D721Med (cell line): ENCODE measurements around the gene INHA.

Experiments used
- DNase-seq: peaks from one replicate; pipeline ENCODE4 v3.0.0; 2011; ENCODE audit warnings: low spot score; ENCODE audit not compliant: insufficient read length
- FAIRE-seq: peaks from 2 replicates; lab custom pipeline; 2011; peaks lifted over from hg19 to GRCh38; lab: Jason Lieb, UNC
- TF ChIP-seq, protein P1 (sequence below): IDR thresholded peaks from 2 replicates; pipeline ENCODE4 v1.5.1; 2012; ENCODE audit warnings: mild to moderate bottlenecking, control low read depth; ENCODE audit not compliant: insufficient read depth; ENCODE audit errors: missing control alignments

INHA gene

DNA sequence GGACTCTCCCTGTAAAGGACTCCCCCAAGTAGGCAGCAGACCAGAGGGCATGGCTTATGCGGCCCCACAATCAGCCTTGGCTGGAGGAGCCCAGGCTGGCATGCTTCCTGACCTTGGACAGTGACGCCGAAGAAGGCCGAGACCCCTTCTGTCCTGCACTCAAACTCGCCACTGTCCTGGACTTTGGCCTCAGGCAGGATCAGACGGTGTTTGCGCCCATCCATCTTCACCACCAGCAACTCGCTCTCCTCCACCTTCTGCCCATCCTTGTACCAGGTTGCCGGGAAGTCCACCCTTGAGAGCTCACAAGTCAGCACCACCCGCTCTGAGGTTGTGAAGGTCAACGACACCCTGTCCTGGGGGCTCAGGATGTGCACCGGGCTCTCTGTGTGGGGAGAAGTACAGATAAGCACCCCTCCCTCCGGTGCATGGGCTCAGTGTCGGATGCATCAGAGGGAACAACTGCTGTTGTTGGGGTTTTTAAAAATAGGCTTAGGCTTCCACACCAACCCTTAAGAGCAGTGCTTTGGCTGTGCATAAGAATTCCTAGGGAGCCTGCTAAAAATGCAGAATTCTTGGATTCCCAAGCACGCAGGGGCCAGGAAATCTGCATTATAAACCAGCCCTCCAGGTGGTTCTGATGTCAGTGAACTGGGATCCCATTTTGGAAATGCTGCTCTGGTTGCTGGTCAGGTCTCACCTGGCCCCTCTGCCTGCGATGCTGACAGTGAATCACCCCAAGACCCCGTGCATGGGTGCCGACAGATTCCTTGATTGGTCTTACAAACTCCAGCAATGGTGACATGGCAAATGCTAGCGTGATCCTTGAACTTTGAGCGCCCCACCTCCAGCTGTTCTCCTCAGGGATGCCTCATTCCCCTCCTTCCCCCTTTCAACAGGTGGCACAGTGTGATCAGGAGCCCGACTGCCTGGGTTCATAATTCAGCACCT is 6.7 kb upstream of the INHA start:
- FAIRE-seq (no peak), DNase-seq (peak; percentile 10)
- TF ChIP-seq, protein P1, sequence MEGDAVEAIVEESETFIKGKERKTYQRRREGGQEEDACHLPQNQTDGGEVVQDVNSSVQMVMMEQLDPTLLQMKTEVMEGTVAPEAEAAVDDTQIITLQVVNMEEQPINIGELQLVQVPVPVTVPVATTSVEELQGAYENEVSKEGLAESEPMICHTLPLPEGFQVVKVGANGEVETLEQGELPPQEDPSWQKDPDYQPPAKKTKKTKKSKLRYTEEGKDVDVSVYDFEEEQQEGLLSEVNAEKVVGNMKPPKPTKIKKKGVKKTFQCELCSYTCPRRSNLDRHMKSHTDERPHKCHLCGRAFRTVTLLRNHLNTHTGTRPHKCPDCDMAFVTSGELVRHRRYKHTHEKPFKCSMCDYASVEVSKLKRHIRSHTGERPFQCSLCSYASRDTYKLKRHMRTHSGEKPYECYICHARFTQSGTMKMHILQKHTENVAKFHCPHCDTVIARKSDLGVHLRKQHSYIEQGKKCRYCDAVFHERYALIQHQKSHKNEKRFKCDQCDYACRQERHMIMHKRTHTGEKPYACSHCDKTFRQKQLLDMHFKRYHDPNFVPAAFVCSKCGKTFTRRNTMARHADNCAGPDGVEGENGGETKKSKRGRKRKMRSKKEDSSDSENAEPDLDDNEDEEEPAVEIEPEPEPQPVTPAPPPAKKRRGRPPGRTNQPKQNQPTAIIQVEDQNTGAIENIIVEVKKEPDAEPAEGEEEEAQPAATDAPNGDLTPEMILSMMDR, result no peak

GRCh38 chr2:219566640-219567039 is 5.5 kb upstream of the INHA start:
- no peak for DNase-seq
- FAIRE-seq, result no peak

GRCh38 chr2:219567131-219567530 is 5.0 kb upstream of the INHA start:
- TF ChIP-seq, protein P1, result no peak
- no peak for DNase-seq
- no peak for FAIRE-seq

More at GRCh38 chr2:219566640-219567039, 5.5 kb upstream of the INHA start:
- TF ChIP-seq, protein P1, result no peak

GRCh38 chr2:219567791-219568361 is 4.2 kb upstream of the INHA start:
- DNase-seq (no peak), FAIRE-seq (no peak)
- TF ChIP-seq, protein P1, result no peak

DNA sequence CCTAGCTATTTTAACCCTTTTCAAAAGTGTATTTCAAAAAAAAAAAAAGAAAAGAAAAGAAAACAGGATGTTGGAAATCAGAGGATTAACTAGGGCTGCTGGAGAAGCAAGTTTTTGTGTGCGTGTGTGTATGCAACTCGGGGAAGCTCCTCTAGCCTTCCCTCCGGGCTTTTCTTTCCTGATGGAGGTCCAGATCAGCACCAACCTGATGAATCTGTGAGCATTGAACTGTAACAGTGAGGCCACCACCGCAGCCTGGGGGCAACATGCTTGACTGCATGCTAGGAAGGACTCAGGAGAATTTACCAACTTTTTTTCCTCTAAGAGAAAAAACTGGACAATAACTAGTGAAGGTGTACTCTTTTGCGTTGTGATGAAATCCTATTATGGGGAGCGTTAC is 3.1 kb upstream of the INHA start:
- TF ChIP-seq, protein P1, result no peak
- DNase-seq (no peak), FAIRE-seq (no peak)

DNA sequence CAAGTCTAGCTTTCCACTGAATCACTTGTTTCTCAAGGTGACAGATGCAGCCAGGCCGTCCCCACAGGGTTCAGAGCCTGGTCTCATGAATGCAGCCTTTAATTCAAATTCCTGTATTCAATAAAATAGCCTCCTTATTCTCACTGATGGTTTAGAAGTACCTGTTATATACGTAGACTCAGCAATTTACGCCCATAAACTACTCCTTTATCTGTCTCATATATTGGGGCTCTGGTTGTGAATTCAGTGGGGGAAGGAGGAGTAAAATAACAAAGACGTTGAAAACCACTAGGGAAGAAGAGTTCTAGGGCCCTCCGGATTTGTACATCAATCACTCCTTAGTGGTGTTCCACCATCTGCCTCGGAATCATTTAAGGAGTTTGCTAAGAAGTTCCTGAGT is 2.5 kb upstream of the INHA start:
- TF ChIP-seq, protein P1, result no peak
- DNase-seq (no peak), FAIRE-seq (no peak)
